Uterus (tissue), 4 donors: Measurements from ENCODE around the gene ITGA2. TPM values are rescaled to one million over a fixed set of nuclear protein-coding genes. Genes with fewer than 3 reads are reported as not detected.
A peak's percentile ranks its signal among the peaks of the same experiment; 100 is the strongest.

Experiments
- DNase-seq, 2 donors: peaks; one replicate each; pipeline ENCODE4 v3.0.0-alpha.2; 2019 to 2020
- H3K27ac ChIP-seq, 2 donors: fragments of 200-600 bp; sonication (generic); 1 replicate in 1 of 2; 2 replicates in 1 of 2; pipeline ENCODE4 v1.5.1; 2016 to 2018
- H3K27me3 ChIP-seq, 2 donors: fragments of 200-600 bp; sonication (generic); one replicate each; pipeline ENCODE4 v1.5.1; 2018 to 2019; ENCODE audit warnings: control low read depth in 1 of 2
- H3K36me3 ChIP-seq, 2 donors: fragments of 200-600 bp; sonication (generic); one replicate each; pipeline ENCODE4 v1.5.1; 2019; ENCODE audit warnings: control low read depth in 1 of 2
- H3K4me1 ChIP-seq, 2 donors: fragments of 200-600 bp; sonication (generic); one replicate each; pipeline ENCODE4 v1.5.1; 2018 to 2019; ENCODE audit warnings: control low read depth in 1 of 2
- H3K4me3 ChIP-seq, 2 donors: fragments of 200-600 bp; sonication (generic); 1 replicate in 1 of 2; 2 replicates in 1 of 2; pipeline ENCODE4 v1.5.1; 2018 to 2019; ENCODE audit warnings: mild to moderate bottlenecking in 1 of 2
- H3K9me3 ChIP-seq, 2 donors: fragments of 200-600 bp; sonication (generic); one replicate each; pipeline ENCODE4 v1.5.1; 2019; ENCODE audit warnings: control low read depth in 1 of 2
- POLR2A ChIP-seq, 2 donors: fragments of 450-650 bp; IDR thresholded peaks; one replicate each; pipeline ENCODE4 v1.6.1; 2016; ENCODE audit warnings: antibody characterized with exemption in 2 of 2, mild to moderate bottlenecking in 1 of 2, moderate library complexity in 1 of 2
- intact Hi-C: fragments of 100-400 bp; cut with DNase I; formaldehyde crosslinking; loops from one replicate; pipeline ENCODE4 v1.15.1; 2023; ENCODE audit warnings: low total_unique reads
- total RNA-seq, 4 donors: library from RNA; depleted of rRNA in 3 of 4; stranded (reverse); fragments of >200 nt in 3 of 4; gene quantifications; one replicate each; pipeline versions ENCODE4 v1.1.0 to v1.2.4, GENCODE V29; 2014 to 2023
- TF ChIP-seq, protein P1 (sequence below), 4 experiments: fragments of 200-600 bp in 2 of 4; fragments of 450-650 bp in 2 of 4; sonication (generic) in 2 of 4; IDR thresholded peaks; one replicate each; pipeline ENCODE4 v1.5.1; 2016 to 2019; ENCODE audit warnings: antibody characterized with exemption in 4 of 4, mild to moderate bottlenecking in 2 of 4, moderate library complexity in 1 of 4
- donor health status: DM: yes; HTN: yes; CAD: no.

The ITGA2 gene
- total RNA-seq, 4 donors from 2014 or later: 1.3 to 22.4 (median 4.5) TPM

DNA sequence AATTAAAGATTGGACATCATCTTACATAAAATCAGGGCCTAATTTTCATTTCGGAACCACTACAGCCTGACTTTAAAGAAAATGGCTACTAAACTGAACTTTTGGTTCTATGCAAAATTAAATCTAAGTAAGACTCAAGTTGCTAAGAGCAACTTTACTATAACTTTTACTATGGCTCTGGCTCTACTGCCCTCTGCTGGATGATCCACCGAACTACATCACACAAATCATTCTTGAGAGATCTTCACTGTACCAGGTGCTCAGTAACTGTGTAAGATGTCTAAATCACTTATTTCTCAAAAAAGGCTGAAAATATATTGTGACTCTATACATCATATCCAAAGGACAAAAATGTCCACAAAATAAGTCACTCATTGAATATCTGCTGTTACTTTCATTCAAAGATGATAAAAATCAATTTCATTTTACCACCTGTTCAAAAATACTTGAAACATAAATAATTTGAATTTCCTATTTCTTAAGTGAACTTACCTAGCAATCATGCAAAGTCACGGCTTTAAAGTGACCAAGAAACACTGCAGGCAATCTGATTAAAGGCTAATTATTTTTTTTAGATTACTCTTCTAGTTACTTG is 106.9 kb downstream of the ITGA2 start:
- no peak for TF ChIP-seq POLR2A (IDR thresholded peaks at IDR 0.05)
- TF ChIP-seq, protein P1, sequence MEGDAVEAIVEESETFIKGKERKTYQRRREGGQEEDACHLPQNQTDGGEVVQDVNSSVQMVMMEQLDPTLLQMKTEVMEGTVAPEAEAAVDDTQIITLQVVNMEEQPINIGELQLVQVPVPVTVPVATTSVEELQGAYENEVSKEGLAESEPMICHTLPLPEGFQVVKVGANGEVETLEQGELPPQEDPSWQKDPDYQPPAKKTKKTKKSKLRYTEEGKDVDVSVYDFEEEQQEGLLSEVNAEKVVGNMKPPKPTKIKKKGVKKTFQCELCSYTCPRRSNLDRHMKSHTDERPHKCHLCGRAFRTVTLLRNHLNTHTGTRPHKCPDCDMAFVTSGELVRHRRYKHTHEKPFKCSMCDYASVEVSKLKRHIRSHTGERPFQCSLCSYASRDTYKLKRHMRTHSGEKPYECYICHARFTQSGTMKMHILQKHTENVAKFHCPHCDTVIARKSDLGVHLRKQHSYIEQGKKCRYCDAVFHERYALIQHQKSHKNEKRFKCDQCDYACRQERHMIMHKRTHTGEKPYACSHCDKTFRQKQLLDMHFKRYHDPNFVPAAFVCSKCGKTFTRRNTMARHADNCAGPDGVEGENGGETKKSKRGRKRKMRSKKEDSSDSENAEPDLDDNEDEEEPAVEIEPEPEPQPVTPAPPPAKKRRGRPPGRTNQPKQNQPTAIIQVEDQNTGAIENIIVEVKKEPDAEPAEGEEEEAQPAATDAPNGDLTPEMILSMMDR (IDR thresholded peaks at IDR 0.05): peak; percentile 79 to 87 (median 86)
- intact Hi-C loops: no loop called here
- H3K27me3 ChIP-seq: no peaks in the 10 kb centered on the region
- peak; percentile 50 to 73 for DNase-seq
- H3K27ac ChIP-seq: peak overlapping the region in 1 of 2 donors; percentile 9
- no peaks in the 10 kb centered on the region for H3K4me1 ChIP-seq
- H3K9me3 ChIP-seq: no peaks in the 10 kb centered on the region
- no peak overlapping the region for H3K4me3 ChIP-seq
- H3K36me3 ChIP-seq: no peaks in the 10 kb centered on the region

DNA sequence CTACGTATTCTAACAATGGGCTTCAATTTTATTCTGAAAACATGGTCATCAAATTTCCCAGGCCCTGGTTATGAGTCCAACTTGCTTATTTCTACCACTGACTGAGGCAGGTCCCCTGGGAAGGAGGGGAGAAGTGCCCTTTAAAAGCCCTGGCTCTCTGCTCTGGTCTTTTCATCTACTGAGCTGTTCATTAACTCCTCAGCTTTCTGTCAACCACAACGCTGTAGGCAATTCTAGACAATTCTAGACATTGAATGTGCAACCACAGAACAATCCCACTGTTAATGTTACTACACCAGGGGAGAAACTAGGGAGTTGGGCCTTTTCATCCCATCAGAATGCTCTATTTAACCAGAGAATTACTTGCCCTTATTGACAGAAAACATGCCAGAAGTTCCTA is 110.4 kb downstream of the ITGA2 start:
- Histone ChIP-seq H3K27me3 (no peaks in the 10 kb centered on the region), H3K4me3 (no peak overlapping the region), H3K27ac (no peak overlapping the region), H3K9me3 (no peaks in the 10 kb centered on the region), H3K36me3 (no peaks in the 10 kb centered on the region), H3K4me1 (no peaks in the 10 kb centered on the region)
- DNase-seq: no peak
- TF ChIP-seq POLR2A (IDR thresholded peaks at IDR 0.05): no peak
- TF ChIP-seq, protein P1 (IDR thresholded peaks at IDR 0.05): no peak
- intact Hi-C loops: no loop called here

DNA sequence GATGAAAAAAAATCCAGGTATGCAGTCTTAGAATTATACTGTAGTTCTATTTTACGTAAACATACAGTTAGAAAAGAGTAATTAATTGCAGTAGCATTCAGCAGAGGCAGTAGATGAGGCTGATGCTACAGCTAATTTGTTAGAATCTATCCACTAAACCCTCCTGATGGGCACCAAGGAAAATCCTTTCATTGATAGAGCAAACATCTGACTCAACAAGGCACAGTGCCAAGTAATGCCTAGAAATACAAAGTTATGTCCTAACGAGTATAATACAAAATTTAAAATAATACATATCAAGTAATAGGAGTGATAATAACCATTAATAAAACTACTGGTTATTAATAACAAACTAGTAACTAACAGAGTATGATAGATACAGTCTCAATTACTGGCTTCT is 111.5 kb downstream of the ITGA2 start:
- no peak overlapping the region for H3K4me3 ChIP-seq
- H3K9me3 ChIP-seq: no peaks in the 10 kb centered on the region
- no peak overlapping the region for H3K27ac ChIP-seq
- no peaks in the 10 kb centered on the region for H3K27me3 ChIP-seq
- no peaks in the 10 kb centered on the region for H3K36me3 ChIP-seq
- intact Hi-C loops: no loop called here
- no peak for TF ChIP-seq POLR2A (IDR thresholded peaks at IDR 0.05)
- TF ChIP-seq, protein P1 (IDR thresholded peaks at IDR 0.05): no peak
- no peak for DNase-seq
- no peaks in the 10 kb centered on the region for H3K4me1 ChIP-seq

DNA sequence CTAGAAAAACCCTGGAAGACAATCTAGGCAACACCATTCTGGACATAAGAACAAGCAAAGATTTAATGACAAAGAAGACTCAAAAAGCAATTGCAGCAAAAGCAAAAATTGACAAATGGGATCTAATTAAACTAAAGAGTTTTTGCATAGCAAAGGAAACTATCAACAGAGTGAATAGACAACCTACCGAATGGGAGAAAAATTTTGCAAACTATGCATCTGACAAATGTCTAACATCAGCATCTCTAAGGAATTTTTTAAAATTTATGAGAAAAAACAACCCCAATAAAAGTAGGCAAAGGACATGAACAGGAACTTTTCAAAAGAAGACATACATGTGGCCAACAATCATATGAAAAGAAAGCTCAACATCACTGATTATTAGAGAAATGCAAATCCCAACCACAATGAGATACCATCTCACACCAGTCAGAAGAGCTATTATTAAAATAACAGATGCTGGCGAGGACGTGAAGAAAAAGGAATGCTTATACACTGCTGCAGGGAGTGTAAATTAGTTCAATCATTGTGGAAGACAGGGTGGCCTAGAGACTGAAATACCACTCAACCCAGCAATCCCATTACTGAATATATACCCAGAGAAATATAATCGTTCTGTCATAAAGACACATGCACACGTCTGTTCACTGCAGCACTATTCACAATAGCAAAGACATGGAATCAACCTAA is 116.6 kb downstream of the ITGA2 start:
- DNase-seq: no peak
- H3K9me3 ChIP-seq: no peaks in the 10 kb centered on the region
- no peak for TF ChIP-seq POLR2A (IDR thresholded peaks at IDR 0.05)
- TF ChIP-seq, protein P1 (IDR thresholded peaks at IDR 0.05): no peak
- no peak overlapping the region for H3K4me3 ChIP-seq
- no peak overlapping the region for H3K27ac ChIP-seq
- no peaks in the 10 kb centered on the region for H3K27me3 ChIP-seq
- no peaks in the 10 kb centered on the region for H3K36me3 ChIP-seq
- H3K4me1 ChIP-seq: no peaks in the 10 kb centered on the region
- intact Hi-C loops: no loop called here

DNA sequence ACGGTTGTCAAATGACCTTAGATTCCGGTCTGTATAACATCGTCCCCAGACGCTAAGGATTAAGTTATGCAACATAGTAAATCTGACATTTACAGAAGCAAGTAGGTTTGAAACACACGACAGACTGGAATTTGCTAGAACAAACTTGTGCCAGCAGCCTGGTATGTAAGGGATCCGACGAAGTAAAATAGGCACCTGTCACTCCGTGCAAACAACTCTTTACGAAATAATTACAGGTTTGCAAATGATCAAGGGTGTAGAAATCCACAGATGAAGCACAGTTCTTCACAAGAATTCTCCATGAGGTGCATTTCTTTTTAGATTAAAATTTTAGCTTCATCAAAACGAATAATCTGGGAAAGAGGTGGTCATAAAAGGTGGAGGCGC is 119.9 kb downstream of the ITGA2 start:
- H3K4me3 ChIP-seq: peak overlapping the region; percentile 67 to 91
- intact Hi-C loops: no loop called here
- DNase-seq: no peak
- no peak for TF ChIP-seq POLR2A (IDR thresholded peaks at IDR 0.05)
- TF ChIP-seq, protein P1 (IDR thresholded peaks at IDR 0.05): no peak
- no peaks in the 10 kb centered on the region for H3K36me3 ChIP-seq
- no peaks in the 10 kb centered on the region for H3K9me3 ChIP-seq
- no peaks in the 10 kb centered on the region for H3K27me3 ChIP-seq
- H3K27ac ChIP-seq: peak overlapping the region; percentile 83 to 84
- H3K4me1 ChIP-seq: no peaks in the 10 kb centered on the region
